Astrocyte of the spinal cord (primary cell): ENCODE measurements around the gene RALGAPB.

Source experiments
- DNase-seq: peaks from one replicate; pipeline ENCODE4 v3.0.0; 2011; ENCODE audit warnings: low read depth, low spot score
- H3K4me3 ChIP-seq: 2 replicates; pipeline ENCODE4 v1.5.1; 2011; ENCODE audit warnings: low read depth, mild to moderate bottlenecking, low read length, moderate library complexity
- CTCF ChIP-seq: IDR thresholded peaks from 2 replicates; pipeline ENCODE4 v1.5.1; 2012; ENCODE audit warnings: low read depth, mild to moderate bottlenecking, low read length, inconsistent platforms
- in situ Hi-C: cut with HindIII; loops from 2 replicates; pipeline ENCODE4 v1.10.0; 2017; ENCODE audit warnings: low sequenced_read_pairs

The RALGAPB gene

GRCh38 chr20:38612751-38613515 is 140.3 kb downstream of the RALGAPB start:
- in situ Hi-C loops: no loop called here
- DNase-seq: no peak
- H3K4me3 ChIP-seq: no peak overlapping the region
- no peak for TF ChIP-seq CTCF

GRCh38 chr20:38615283-38615682 is 142.6 kb downstream of the RALGAPB start:
- DNase-seq: no peak
- H3K4me3 ChIP-seq: no peak overlapping the region
- in situ Hi-C loops: no loop called here
- no peak for TF ChIP-seq CTCF

GRCh38 chr20:38616457-38616856 is 143.8 kb downstream of the RALGAPB start:
- no peak overlapping the region for H3K4me3 ChIP-seq
- in situ Hi-C loops: no loop called here
- no peak for TF ChIP-seq CTCF
- no peak for DNase-seq

- no peak for TF ChIP-seq CTCF
- H3K4me3 ChIP-seq: no peak overlapping the region
- in situ Hi-C loops: no loop called here
- no peak for DNase-seq
These were observed 144.6 kb downstream of the RALGAPB start for GRCh38 chr20:38617011-38617829.

GRCh38 chr20:38617830-38618196 is 145.2 kb downstream of the RALGAPB start:
- TF ChIP-seq CTCF: no peak
- no peak for DNase-seq
- H3K4me3 ChIP-seq: no peak overlapping the region
- in situ Hi-C loops: no loop called here

- TF ChIP-seq CTCF: no peak
- H3K4me3 ChIP-seq: no peak overlapping the region
- in situ Hi-C loops: no loop called here
- no peak for DNase-seq
These were observed 147.8 kb downstream of the RALGAPB start for GRCh38 chr20:38620441-38620840.
